SK-MEL-5 (cell line): ENCODE data around the gene DNAJB5. TPM values are rescaled to one million over a fixed set of nuclear protein-coding genes. Genes with fewer than 3 reads are reported as not detected.
A peak's percentile ranks its signal among the peaks of the same experiment; 100 is the strongest.

ENCODE experiments used
- DNase-seq: peaks from one replicate; pipeline ENCODE4 v3.0.0-alpha.2; 2016; ENCODE audit warnings: low read depth, low spot score
- in situ Hi-C: cut with HindIII; loops from 2 replicates; pipeline ENCODE4 v1.10.0; 2016; ENCODE audit warnings: low sequenced_read_pairs, high pct_unique_total_duplicates, low pct_unique_long_range_greater_than_20kb
- total RNA-seq: library from RNA; depleted of rRNA; stranded (reverse); fragments of >200 nt; shearing (Covaris generic); gene quantifications from 2 replicates; pipeline ENCODE4 v1.2.3, GENCODE V29; 2014

Gene DNAJB5
- total RNA-seq, 1 experiment from 2014 or later: 4.9 TPM

- in situ Hi-C loops: no loop called here
- no peak for DNase-seq
Observed at GRCh38 chr9:34976992-34977391, 12.6 kb upstream of the DNAJB5 start.

- no peak for DNase-seq
- in situ Hi-C loops: no loop called here
Observed at GRCh38 chr9:34980181-34980761, 9.3 kb upstream of the DNAJB5 start.

- in situ Hi-C loops: no loop called here
- no peak for DNase-seq
Observed at GRCh38 chr9:34982361-34982760, 7.2 kb upstream of the DNAJB5 start.

GRCh38 chr9:34983209-34983608, 6.3 kb upstream of the DNAJB5 start:
- in situ Hi-C loops: no loop called here
- DNase-seq: no peak

GRCh38 chr9:34984049-34984448, 5.5 kb upstream of the DNAJB5 start:
- in situ Hi-C loops: no loop called here
- DNase-seq: no peak

GRCh38 chr9:34985311-34985899, 4.1 kb upstream of the DNAJB5 start:
- peak; percentile 75 for DNase-seq
- in situ Hi-C loops: no loop called here

- DNase-seq: no peak
- in situ Hi-C loops: no loop called here
Observed at GRCh38 chr9:34986540-34987047, 3.0 kb upstream of the DNAJB5 start.

GRCh38 chr9:34987160-34987901, 2.2 kb upstream of the DNAJB5 start:
- in situ Hi-C loops: no loop called here
- no peak for DNase-seq

- in situ Hi-C loops: no loop called here
Observed at GRCh38 chr9:34988218-34989002, 1.1 kb upstream of the DNAJB5 start.

GRCh38 chr9:34989946-34990635, 546 bp downstream of the DNAJB5 start:
- in situ Hi-C loops: no loop called here
- no peak for DNase-seq

More at GRCh38 chr9:34988218-34989002, 1.1 kb upstream of the DNAJB5 start:
- DNase-seq: no peak

- in situ Hi-C loops: no loop called here
- DNase-seq: no peak
Observed at GRCh38 chr9:34990908-34991606, 1.5 kb downstream of the DNAJB5 start.

GRCh38 chr9:34991607-34992375, 2.2 kb downstream of the DNAJB5 start:
- no peak for DNase-seq
- in situ Hi-C loops: no loop called here

GRCh38 chr9:34992376-34992951, 2.9 kb downstream of the DNAJB5 start:
- DNase-seq: no peak
- in situ Hi-C loops: no loop called here

- in situ Hi-C loops: no loop called here
- no peak for DNase-seq
Observed at GRCh38 chr9:34993502-34994259, 4.1 kb downstream of the DNAJB5 start.

GRCh38 chr9:34994260-34994899, 4.8 kb downstream of the DNAJB5 start:
- DNase-seq: peak; percentile 58
- in situ Hi-C loops: no loop called here
